ENCODE results near the gene CDKN1A.

DNA sequence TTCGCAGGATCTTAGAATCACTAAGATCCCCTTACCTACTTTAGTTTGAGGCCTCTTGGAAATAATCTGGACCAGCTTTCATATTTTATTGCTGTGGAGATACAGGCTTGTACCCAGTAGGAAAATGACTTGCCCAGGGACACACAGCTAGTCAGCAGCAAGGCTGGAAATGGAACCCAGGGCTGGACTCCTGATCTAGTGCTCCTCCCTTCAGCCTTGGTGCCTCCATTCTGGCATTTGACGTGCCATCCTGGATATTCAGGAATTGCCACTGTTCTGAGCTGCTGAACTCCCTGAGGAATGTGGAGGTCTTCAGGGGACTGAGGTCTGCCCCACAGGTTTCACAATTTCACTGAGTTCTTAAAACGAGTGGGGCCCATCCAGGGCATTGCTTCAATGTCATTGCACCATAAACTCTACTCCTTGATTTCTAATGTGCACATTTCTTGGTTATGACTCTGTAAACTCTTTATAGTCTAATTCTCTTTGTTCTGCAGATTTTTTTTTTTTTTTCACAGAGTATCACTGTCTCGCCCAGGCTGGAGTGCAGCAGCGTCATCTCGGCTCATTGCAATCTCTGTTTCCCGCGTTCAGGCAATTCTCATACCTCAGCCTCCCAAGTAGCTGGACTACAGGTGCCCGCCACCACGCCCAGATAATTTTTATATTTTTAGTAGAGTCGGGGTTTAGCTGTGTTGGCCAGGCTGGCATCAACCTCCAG is 26.7 kb upstream of the CDKN1A start:
- TF ChIP-seq, protein P1, sequence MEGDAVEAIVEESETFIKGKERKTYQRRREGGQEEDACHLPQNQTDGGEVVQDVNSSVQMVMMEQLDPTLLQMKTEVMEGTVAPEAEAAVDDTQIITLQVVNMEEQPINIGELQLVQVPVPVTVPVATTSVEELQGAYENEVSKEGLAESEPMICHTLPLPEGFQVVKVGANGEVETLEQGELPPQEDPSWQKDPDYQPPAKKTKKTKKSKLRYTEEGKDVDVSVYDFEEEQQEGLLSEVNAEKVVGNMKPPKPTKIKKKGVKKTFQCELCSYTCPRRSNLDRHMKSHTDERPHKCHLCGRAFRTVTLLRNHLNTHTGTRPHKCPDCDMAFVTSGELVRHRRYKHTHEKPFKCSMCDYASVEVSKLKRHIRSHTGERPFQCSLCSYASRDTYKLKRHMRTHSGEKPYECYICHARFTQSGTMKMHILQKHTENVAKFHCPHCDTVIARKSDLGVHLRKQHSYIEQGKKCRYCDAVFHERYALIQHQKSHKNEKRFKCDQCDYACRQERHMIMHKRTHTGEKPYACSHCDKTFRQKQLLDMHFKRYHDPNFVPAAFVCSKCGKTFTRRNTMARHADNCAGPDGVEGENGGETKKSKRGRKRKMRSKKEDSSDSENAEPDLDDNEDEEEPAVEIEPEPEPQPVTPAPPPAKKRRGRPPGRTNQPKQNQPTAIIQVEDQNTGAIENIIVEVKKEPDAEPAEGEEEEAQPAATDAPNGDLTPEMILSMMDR (IDR thresholded peaks at IDR 0.05; ENCODE audit: low read length) = no peak
- TF ChIP-seq EZH2 (IDR thresholded peaks at IDR 0.05; ENCODE audit: borderline replicate concordance, low read length) = no peak
